ENCODE data around the gene NFIC. TPM values are rescaled to one million over a fixed set of nuclear protein-coding genes. Genes with fewer than 3 reads are reported as not detected.

The NFIC gene
- polyA plus RNA-seq, 1 donor from 2014 or later: 0.24 TPM

- Histone ChIP-seq H3K9me2 (ENCODE audit: insufficient read depth, low read length) (no peaks in the 10 kb centered on the region), H3K36me3 (ENCODE audit: insufficient read depth, low read length) (no peaks in the 10 kb centered on the region), H3K4me3 (ENCODE audit: low read length) (no peak overlapping the region), H4K20me1 (ENCODE audit: insufficient read depth) (no peaks in the 10 kb centered on the region), H2AFZ (ENCODE audit: low read depth, low read length) (no peak overlapping the region), H3K9ac (ENCODE audit: low read length) (no peak overlapping the region), H3K4me2 (ENCODE audit: low read length) (no peak overlapping the region), H3K27me3 (ENCODE audit: insufficient read depth, low read depth, low read length) (peaks cover 13% of the 10 kb centered on the region), H3K79me2 (replicated peaks; ENCODE audit: insufficient read depth, low read length) (no peaks in the 10 kb centered on the region), H3K9me3 (ENCODE audit: low read length) (no peaks in the 10 kb centered on the region), H3F3A (ENCODE audit: insufficient read depth, low read length, poor library complexity, severe bottlenecking) (no peaks in the 10 kb centered on the region), H3K27ac (ENCODE audit: low read length) (no peak overlapping the region)
- TF ChIP-seq EZH2 (IDR thresholded peaks at IDR 0.05; ENCODE audit: borderline replicate concordance, insufficient read depth, low read length, poor library complexity, severe bottlenecking) (no peak), EP300 (conservative IDR thresholded peaks at IDR 0.05; ENCODE audit: poor library complexity, severe bottlenecking) (no peak), REST (IDR thresholded peaks at IDR 0.05; ENCODE audit: borderline replicate concordance) (no peak), MXI1 (conservative IDR thresholded peaks at IDR 0.05; ENCODE audit: poor library complexity, severe bottlenecking) (no peak), RAD21 (conservative IDR thresholded peaks at IDR 0.05) (no peak), POLR2AphosphoS5 (IDR thresholded peaks at IDR 0.05) (no peak), TAF1 (IDR thresholded peaks at IDR 0.05; ENCODE audit: low read depth) (no peak), SMC3 (conservative IDR thresholded peaks at IDR 0.05; ENCODE audit: poor library complexity) (no peak)
- TF ChIP-seq, protein P1, sequence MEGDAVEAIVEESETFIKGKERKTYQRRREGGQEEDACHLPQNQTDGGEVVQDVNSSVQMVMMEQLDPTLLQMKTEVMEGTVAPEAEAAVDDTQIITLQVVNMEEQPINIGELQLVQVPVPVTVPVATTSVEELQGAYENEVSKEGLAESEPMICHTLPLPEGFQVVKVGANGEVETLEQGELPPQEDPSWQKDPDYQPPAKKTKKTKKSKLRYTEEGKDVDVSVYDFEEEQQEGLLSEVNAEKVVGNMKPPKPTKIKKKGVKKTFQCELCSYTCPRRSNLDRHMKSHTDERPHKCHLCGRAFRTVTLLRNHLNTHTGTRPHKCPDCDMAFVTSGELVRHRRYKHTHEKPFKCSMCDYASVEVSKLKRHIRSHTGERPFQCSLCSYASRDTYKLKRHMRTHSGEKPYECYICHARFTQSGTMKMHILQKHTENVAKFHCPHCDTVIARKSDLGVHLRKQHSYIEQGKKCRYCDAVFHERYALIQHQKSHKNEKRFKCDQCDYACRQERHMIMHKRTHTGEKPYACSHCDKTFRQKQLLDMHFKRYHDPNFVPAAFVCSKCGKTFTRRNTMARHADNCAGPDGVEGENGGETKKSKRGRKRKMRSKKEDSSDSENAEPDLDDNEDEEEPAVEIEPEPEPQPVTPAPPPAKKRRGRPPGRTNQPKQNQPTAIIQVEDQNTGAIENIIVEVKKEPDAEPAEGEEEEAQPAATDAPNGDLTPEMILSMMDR (IDR thresholded peaks at IDR 0.05; ENCODE audit: poor library complexity, severe bottlenecking): no peak
Measured at GRCh38 chr19:3458229-3459088, 92.1 kb downstream of the NFIC start.

- Histone ChIP-seq H3F3A (ENCODE audit: insufficient read depth, low read length, poor library complexity, severe bottlenecking) (no peaks in the 10 kb centered on the region), H4K20me1 (ENCODE audit: insufficient read depth) (no peaks in the 10 kb centered on the region), H3K36me3 (ENCODE audit: insufficient read depth, low read length) (no peaks in the 10 kb centered on the region), H3K27me3 (ENCODE audit: insufficient read depth, low read depth, low read length) (peaks cover 21% of the 10 kb centered on the region), H3K9me3 (ENCODE audit: low read length) (no peaks in the 10 kb centered on the region), H3K9ac (ENCODE audit: low read length) (no peak overlapping the region), H2AFZ (ENCODE audit: low read depth, low read length) (no peak overlapping the region), H3K4me2 (ENCODE audit: low read length) (no peak overlapping the region), H3K79me2 (replicated peaks; ENCODE audit: insufficient read depth, low read length) (no peaks in the 10 kb centered on the region), H3K27ac (ENCODE audit: low read length) (no peak overlapping the region), H3K4me3 (ENCODE audit: low read length) (no peak overlapping the region), H3K9me2 (ENCODE audit: insufficient read depth, low read length) (no peaks in the 10 kb centered on the region)
- no peak for TF ChIP-seq MXI1 (conservative IDR thresholded peaks at IDR 0.05; ENCODE audit: poor library complexity, severe bottlenecking)
- TF ChIP-seq EZH2 (IDR thresholded peaks at IDR 0.05; ENCODE audit: borderline replicate concordance, insufficient read depth, low read length, poor library complexity, severe bottlenecking): no peak
- no peak for TF ChIP-seq SMC3 (conservative IDR thresholded peaks at IDR 0.05; ENCODE audit: poor library complexity)
- no peak for TF ChIP-seq EP300 (conservative IDR thresholded peaks at IDR 0.05; ENCODE audit: poor library complexity, severe bottlenecking)
- TF ChIP-seq TAF1 (IDR thresholded peaks at IDR 0.05; ENCODE audit: low read depth): no peak
- TF ChIP-seq POLR2AphosphoS5 (IDR thresholded peaks at IDR 0.05): no peak
- TF ChIP-seq, protein P1 (IDR thresholded peaks at IDR 0.05; ENCODE audit: poor library complexity, severe bottlenecking): no peak
- no peak for TF ChIP-seq RAD21 (conservative IDR thresholded peaks at IDR 0.05)
- no peak for TF ChIP-seq REST (IDR thresholded peaks at IDR 0.05; ENCODE audit: borderline replicate concordance)
Measured at GRCh38 chr19:3459089-3459881, 92.9 kb downstream of the NFIC start.
